ENCODE data around the gene LCN2. TPM values are rescaled to one million over a fixed set of nuclear protein-coding genes. Genes with fewer than 3 reads are reported as not detected.

Gene LCN2
- not detected for total RNA-seq

- no peak for DNase-seq (ENCODE audit: low spot score in 2 of 2)
- Histone ChIP-seq H3K4me1 (no peaks in the 10 kb centered on the region), H3K27me3 (no peaks in the 10 kb centered on the region), H3K9me3 (no peaks in the 10 kb centered on the region), H3K27ac (no peak within 1 kb of the TSS), H3K4me3 (no peak within 1 kb of the TSS), H3K36me3 (no peaks in the 10 kb centered on the region)
- intact Hi-C loops (cut with DNase I), result no loop called here
- no peak for TF ChIP-seq CTCF (IDR thresholded peaks at IDR 0.05)
Observed at GRCh38 chr9:128149001-128149701, at the start of gene LCN2. TSS of gene LCN2 (plus strand) at chr9:128149453. CDS start at chr9:128149526, 73 bp downstream.

- Histone ChIP-seq H3K4me1 (peaks cover 28 to 42% of the 10 kb centered on the region in 2 donors), H3K27ac (peak overlapping the region; percentile 93 to 97), H3K9me3 (no peaks in the 10 kb centered on the region), H3K27me3 (no peaks in the 10 kb centered on the region), H3K36me3 (peaks cover 32 to 42% of the 10 kb centered on the region in 2 donors), H3K4me3 (peak overlapping the region; percentile 64)
- TF ChIP-seq CTCF (IDR thresholded peaks at IDR 0.05), result no peak
- DNase-seq (ENCODE audit: low spot score in 2 of 2), result no peak
- intact Hi-C loops (cut with DNase I), result no loop called here
Observed at GRCh38 chr9:128099932-128100491, 49.2 kb upstream of the LCN2 start.

- intact Hi-C loops (cut with DNase I), result no loop called here
- no peak for DNase-seq (ENCODE audit: low spot score in 2 of 2)
- peak overlapping the region; percentile 64 for H3K4me3 ChIP-seq
- peaks cover 26 to 37% of the 10 kb centered on the region in 2 donors for H3K4me1 ChIP-seq
- H3K36me3 ChIP-seq, result peaks cover 37 to 47% of the 10 kb centered on the region in 2 donors
- no peaks in the 10 kb centered on the region for H3K27me3 ChIP-seq
- no peaks in the 10 kb centered on the region for H3K9me3 ChIP-seq
- H3K27ac ChIP-seq, result peak overlapping the region; percentile 93 to 97
- TF ChIP-seq CTCF (IDR thresholded peaks at IDR 0.05), result no peak
Observed at GRCh38 chr9:128100581-128100980, 48.7 kb upstream of the LCN2 start.

- H3K36me3 ChIP-seq, result peaks cover 44 to 54% of the 10 kb centered on the region in 2 donors
- no peaks in the 10 kb centered on the region for H3K9me3 ChIP-seq
- H3K4me1 ChIP-seq, result peaks cover 26 to 36% of the 10 kb centered on the region in 2 donors
- intact Hi-C loops (cut with DNase I), result no loop called here
- peak overlapping the region in 1 of 2 donors; percentile 97 for H3K27ac ChIP-seq
- H3K4me3 ChIP-seq, result no peak overlapping the region
- TF ChIP-seq CTCF (IDR thresholded peaks at IDR 0.05), result no peak
- DNase-seq (ENCODE audit: low spot score in 2 of 2), result no peak
- no peaks in the 10 kb centered on the region for H3K27me3 ChIP-seq
Observed at GRCh38 chr9:128101231-128101661, 48.0 kb upstream of the LCN2 start.

- Histone ChIP-seq H3K9me3 (no peaks in the 10 kb centered on the region), H3K4me1 (peaks cover 26 to 36% of the 10 kb centered on the region in 2 donors), H3K36me3 (peaks cover 48 to 59% of the 10 kb centered on the region in 2 donors), H3K27me3 (no peaks in the 10 kb centered on the region), H3K4me3 (no peak overlapping the region), H3K27ac (peak overlapping the region in 1 of 2 donors; percentile 14)
- intact Hi-C loops (cut with DNase I), result no loop called here
- no peak for DNase-seq (ENCODE audit: low spot score in 2 of 2)
- TF ChIP-seq CTCF (IDR thresholded peaks at IDR 0.05), result no peak
Observed at GRCh38 chr9:128101690-128102089, 47.6 kb upstream of the LCN2 start.
